HEK293 (cell line): Measurements from ENCODE around the gene TMEM11.
A peak's percentile ranks its signal among the peaks of the same experiment; 100 is the strongest.

Experiments
- FEZF1 ChIP-seq: fragments of 450-650 bp; formaldehyde crosslinking; IDR thresholded peaks from 2 replicates; pipeline ENCODE4 v1.5.1; 2016; ENCODE audit warnings: missing biosample characterization, missing genetic modification characterization
- GLIS2 ChIP-seq: fragments of 450-650 bp; formaldehyde crosslinking; IDR thresholded peaks from 2 replicates; pipeline ENCODE4 v1.5.1; 2016; ENCODE audit warnings: missing biosample characterization, missing genetic modification characterization
- KLF1 ChIP-seq: fragments of 450-650 bp; formaldehyde crosslinking; IDR thresholded peaks from 2 replicates; pipeline ENCODE4 v1.5.1; 2016; ENCODE audit warnings: missing biosample characterization, missing genetic modification characterization
- OVOL3 ChIP-seq: fragments of 450-650 bp; formaldehyde crosslinking; IDR thresholded peaks from 2 replicates; pipeline ENCODE4 v1.5.1; 2016; ENCODE audit warnings: missing biosample characterization, missing genetic modification characterization
- PRDM4 ChIP-seq: fragments of 450-650 bp; formaldehyde crosslinking; IDR thresholded peaks from 2 replicates; pipeline ENCODE4 v1.5.1; 2017; ENCODE audit warnings: missing biosample characterization, missing genetic modification characterization
- TCF7L2 ChIP-seq: IDR thresholded peaks from 2 replicates; pipeline ENCODE4 v1.6.1; 2011; ENCODE audit warnings: low read depth, mild to moderate bottlenecking, inconsistent platforms, low read length, moderate library complexity, borderline replicate concordance
- ZFP69B ChIP-seq: fragments of 450-650 bp; formaldehyde crosslinking; IDR thresholded peaks from 2 replicates; pipeline ENCODE4 v1.5.1; 2016; ENCODE audit warnings: missing biosample characterization, missing genetic modification characterization
- ZIC2 ChIP-seq: fragments of 450-650 bp; formaldehyde crosslinking; IDR thresholded peaks from 2 replicates; pipeline ENCODE4 v1.5.1; 2016; ENCODE audit warnings: missing biosample characterization, missing genetic modification characterization
- ZNF140 ChIP-seq: fragments of 450-650 bp; formaldehyde crosslinking; IDR thresholded peaks from 2 replicates; pipeline ENCODE4 v1.5.1; 2016; ENCODE audit warnings: missing biosample characterization, missing genetic modification characterization
- ZNF157 ChIP-seq: fragments of 450-650 bp; formaldehyde crosslinking; IDR thresholded peaks from 2 replicates; pipeline ENCODE4 v1.5.1; 2016; ENCODE audit warnings: missing biosample characterization, missing genetic modification characterization
- ZNF18 ChIP-seq: fragments of 450-650 bp; formaldehyde crosslinking; IDR thresholded peaks from 2 replicates; pipeline ENCODE4 v1.5.1; 2016; ENCODE audit warnings: missing biosample characterization, missing genetic modification characterization
- ZNF19 ChIP-seq: fragments of 450-650 bp; formaldehyde crosslinking; IDR thresholded peaks from 2 replicates; pipeline ENCODE4; 2016; ENCODE audit warnings: missing biosample characterization, missing genetic modification characterization, low read depth
- ZNF211 ChIP-seq: fragments of 450-650 bp; formaldehyde crosslinking; IDR thresholded peaks from 2 replicates; pipeline ENCODE4 v1.5.1; 2016; ENCODE audit warnings: low read depth, missing biosample characterization, missing genetic modification characterization
- ZNF341 ChIP-seq: fragments of 450-650 bp; formaldehyde crosslinking; IDR thresholded peaks from 2 replicates; pipeline ENCODE4; 2016; ENCODE audit warnings: low read depth, missing biosample characterization, missing genetic modification characterization
- ZNF391 ChIP-seq: fragments of 450-650 bp; formaldehyde crosslinking; IDR thresholded peaks from 2 replicates; pipeline ENCODE4 v1.5.1; 2016; ENCODE audit warnings: low read depth, missing biosample characterization, missing genetic modification characterization, borderline replicate concordance
- ZNF555 ChIP-seq: fragments of 450-650 bp; formaldehyde crosslinking; conservative IDR thresholded peaks from 2 replicates; pipeline ENCODE4 v1.5.1; 2017; ENCODE audit warnings: missing biosample characterization, mild to moderate bottlenecking, missing genetic modification characterization, inconsistent platforms
- ZNF561 ChIP-seq: fragments of 450-650 bp; IDR thresholded peaks from 2 replicates; pipeline ENCODE4 v1.5.1; 2018; ENCODE audit warnings: missing biosample characterization, missing genetic modification characterization, borderline replicate concordance
- ZNF629 ChIP-seq: fragments of 450-650 bp; formaldehyde crosslinking; IDR thresholded peaks from 2 replicates; pipeline ENCODE4 v1.5.1; 2017; ENCODE audit warnings: missing biosample characterization, missing genetic modification characterization
- ZNF654 ChIP-seq: fragments of 450-650 bp; formaldehyde crosslinking; IDR thresholded peaks from 2 replicates; pipeline ENCODE4 v1.5.1; 2016; ENCODE audit warnings: low read depth, missing biosample characterization, missing genetic modification characterization
- ZNF791 ChIP-seq: fragments of 450-650 bp; formaldehyde crosslinking; IDR thresholded peaks from 2 replicates; pipeline ENCODE4 v1.5.1; 2016; ENCODE audit warnings: missing biosample characterization, missing genetic modification characterization
- ZNF830 ChIP-seq: fragments of 450-650 bp; IDR thresholded peaks from 2 replicates; pipeline ENCODE4 v1.5.0; 2018; ENCODE audit warnings: missing biosample characterization, missing genetic modification characterization, low read depth, mild to moderate bottlenecking, moderate library complexity
- ZSCAN23 ChIP-seq: fragments of 450-650 bp; formaldehyde crosslinking; IDR thresholded peaks from 2 replicates; pipeline ENCODE4 v1.5.1; 2016; ENCODE audit warnings: missing biosample characterization, missing genetic modification characterization
- TF ChIP-seq, protein P1 (sequence below): fragments of 450-650 bp; formaldehyde crosslinking; IDR thresholded peaks from 2 replicates; pipeline ENCODE4 v1.5.1; 2017; ENCODE audit warnings: missing biosample characterization, missing genetic modification characterization
- TF ChIP-seq, protein P2 (sequence below): fragments of 450-650 bp; formaldehyde crosslinking; IDR thresholded peaks from 2 replicates; pipeline ENCODE4 v1.5.1; 2016; ENCODE audit warnings: missing biosample characterization, missing genetic modification characterization
- TF ChIP-seq, protein P3 (sequence below): fragments of 450-650 bp; formaldehyde crosslinking; IDR thresholded peaks from 2 replicates; pipeline ENCODE4 v1.5.1; 2016; ENCODE audit warnings: missing biosample characterization, missing genetic modification characterization
- TF ChIP-seq, protein P4 (sequence below): fragments of 450-650 bp; formaldehyde crosslinking; IDR thresholded peaks from 2 replicates; pipeline ENCODE4 v1.5.1; 2016; ENCODE audit warnings: missing biosample characterization, missing genetic modification characterization

The TMEM11 gene

DNA sequence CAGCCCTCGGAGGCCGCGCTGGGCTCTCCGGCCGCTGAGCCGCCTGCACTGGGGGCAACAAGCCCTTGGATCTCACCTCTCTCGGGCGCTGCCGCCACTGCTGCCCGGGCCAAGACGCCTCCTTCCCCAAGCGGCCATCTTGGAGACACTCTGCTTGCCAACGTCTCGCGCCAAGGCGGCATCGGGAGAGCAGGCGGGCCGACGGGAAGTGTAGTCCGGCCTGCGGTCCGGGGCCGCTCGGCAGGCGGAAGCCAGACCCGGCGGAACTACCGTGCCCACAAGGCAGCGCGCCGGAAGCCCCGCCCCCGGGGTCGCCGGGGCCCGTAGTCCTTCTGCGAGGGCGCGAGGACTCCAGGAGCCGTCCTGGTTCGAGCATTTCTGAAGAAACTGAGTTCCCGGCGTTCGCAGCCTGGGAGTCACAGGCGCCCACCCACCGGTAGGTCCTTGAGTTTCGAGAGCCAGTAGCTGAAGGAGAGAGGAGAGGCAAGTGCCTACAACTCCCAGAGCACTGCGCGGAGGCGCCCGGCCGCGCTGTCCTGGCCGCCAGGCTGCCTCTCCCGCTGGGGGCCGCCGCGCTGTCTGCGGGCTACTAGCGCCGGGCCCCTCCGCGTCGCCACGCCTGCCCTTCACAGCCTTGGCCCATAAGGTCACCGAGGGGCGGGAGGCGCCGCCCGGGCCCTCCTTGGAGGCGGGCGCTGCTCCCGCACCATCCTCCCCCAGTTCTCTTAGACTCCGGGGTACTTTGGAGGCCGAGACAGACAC, at the start of gene TMEM11 (continued):
- TF ChIP-seq ZSCAN23 (tag by site-specific recombination), result no peak
- TF ChIP-seq, protein P1, sequence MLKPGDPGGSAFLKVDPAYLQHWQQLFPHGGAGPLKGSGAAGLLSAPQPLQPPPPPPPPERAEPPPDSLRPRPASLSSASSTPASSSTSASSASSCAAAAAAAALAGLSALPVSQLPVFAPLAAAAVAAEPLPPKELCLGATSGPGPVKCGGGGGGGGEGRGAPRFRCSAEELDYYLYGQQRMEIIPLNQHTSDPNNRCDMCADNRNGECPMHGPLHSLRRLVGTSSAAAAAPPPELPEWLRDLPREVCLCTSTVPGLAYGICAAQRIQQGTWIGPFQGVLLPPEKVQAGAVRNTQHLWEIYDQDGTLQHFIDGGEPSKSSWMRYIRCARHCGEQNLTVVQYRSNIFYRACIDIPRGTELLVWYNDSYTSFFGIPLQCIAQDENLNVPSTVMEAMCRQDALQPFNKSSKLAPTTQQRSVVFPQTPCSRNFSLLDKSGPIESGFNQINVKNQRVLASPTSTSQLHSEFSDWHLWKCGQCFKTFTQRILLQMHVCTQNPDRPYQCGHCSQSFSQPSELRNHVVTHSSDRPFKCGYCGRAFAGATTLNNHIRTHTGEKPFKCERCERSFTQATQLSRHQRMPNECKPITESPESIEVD (tag by site-specific recombination), result no peak
- TF ChIP-seq ZNF19 (tag by site-specific recombination), result no peak
- no peak for TF ChIP-seq FEZF1 (tag by site-specific recombination)
- TF ChIP-seq, protein P2, sequence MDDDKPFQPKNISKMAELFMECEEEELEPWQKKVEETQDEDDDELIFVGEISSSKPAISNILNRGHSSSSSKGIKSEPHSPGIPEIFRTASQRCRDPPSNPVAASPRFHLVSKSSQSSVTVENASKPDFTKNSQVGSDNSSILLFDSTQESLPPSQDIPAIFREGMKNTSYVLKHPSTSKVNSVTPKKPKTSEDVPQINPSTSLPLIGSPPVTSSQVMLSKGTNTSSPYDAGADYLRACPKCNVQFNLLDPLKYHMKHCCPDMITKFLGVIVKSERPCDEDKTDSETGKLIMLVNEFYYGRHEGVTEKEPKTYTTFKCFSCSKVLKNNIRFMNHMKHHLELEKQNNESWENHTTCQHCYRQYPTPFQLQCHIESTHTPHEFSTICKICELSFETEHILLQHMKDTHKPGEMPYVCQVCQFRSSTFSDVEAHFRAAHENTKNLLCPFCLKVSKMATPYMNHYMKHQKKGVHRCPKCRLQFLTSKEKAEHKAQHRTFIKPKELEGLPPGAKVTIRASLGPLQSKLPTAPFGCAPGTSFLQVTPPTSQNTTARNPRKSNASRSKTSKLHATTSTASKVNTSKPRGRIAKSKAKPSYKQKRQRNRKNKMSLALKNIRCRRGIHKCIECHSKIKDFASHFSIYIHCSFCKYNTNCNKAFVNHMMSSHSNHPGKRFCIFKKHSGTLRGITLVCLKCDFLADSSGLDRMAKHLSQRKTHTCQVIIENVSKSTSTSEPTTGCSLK (tag by site-specific recombination), result no peak
- 0 out of 2 replicates have a peak, but pooled peaks have one; percentile 2 for TF ChIP-seq OVOL3
- TF ChIP-seq, protein P3, sequence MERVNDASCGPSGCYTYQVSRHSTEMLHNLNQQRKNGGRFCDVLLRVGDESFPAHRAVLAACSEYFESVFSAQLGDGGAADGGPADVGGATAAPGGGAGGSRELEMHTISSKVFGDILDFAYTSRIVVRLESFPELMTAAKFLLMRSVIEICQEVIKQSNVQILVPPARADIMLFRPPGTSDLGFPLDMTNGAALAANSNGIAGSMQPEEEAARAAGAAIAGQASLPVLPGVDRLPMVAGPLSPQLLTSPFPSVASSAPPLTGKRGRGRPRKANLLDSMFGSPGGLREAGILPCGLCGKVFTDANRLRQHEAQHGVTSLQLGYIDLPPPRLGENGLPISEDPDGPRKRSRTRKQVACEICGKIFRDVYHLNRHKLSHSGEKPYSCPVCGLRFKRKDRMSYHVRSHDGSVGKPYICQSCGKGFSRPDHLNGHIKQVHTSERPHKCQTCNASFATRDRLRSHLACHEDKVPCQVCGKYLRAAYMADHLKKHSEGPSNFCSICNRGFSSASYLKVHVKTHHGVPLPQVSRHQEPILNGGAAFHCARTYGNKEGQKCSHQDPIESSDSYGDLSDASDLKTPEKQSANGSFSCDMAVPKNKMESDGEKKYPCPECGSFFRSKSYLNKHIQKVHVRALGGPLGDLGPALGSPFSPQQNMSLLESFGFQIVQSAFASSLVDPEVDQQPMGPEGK (tag by site-specific recombination), result peak; percentile 69
- TF ChIP-seq, protein P4, sequence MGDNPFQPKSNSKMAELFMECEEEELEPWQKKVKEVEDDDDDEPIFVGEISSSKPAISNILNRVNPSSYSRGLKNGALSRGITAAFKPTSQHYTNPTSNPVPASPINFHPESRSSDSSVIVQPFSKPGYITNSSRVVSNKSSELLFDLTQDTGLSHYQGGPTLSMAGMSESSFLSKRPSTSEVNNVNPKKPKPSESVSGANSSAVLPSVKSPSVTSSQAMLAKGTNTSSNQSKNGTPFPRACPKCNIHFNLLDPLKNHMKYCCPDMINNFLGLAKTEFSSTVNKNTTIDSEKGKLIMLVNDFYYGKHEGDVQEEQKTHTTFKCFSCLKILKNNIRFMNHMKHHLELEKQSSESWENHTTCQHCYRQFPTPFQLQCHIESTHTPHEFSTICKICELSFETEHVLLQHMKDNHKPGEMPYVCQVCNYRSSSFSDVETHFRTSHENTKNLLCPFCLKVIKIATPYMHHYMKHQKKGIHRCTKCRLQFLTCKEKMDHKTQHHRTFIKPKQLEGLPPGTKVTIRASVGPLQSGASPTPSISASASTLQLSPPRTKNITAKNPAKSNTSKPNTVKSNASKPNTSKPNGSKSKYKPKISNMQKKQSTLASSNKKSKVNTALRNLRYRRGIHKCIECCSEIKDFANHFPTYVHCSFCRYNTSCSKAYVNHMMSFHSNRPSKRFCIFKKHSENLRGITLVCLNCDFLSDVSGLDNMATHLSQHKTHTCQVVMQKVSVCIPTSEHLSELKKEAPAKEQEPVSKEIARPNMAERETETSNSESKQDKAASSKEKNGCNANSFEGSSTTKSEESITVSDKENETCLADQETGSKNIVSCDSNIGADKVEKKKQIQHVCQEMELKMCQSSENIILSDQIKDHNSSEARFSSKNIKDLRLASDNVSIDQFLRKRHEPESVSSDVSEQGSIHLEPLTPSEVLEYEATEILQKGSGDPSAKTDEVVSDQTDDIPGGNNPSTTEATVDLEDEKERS (tag by site-specific recombination), result no peak
- peak; percentile 65; the same call in 1 of the 2 replicates for TF ChIP-seq ZNF561 (tag by site-specific recombination)
- no peak for TF ChIP-seq ZNF157 (tag by site-specific recombination)
- no peak for TF ChIP-seq ZNF555
- no peak for TF ChIP-seq ZNF211
- peak; percentile 42; the same call in 1 of the 2 replicates for TF ChIP-seq ZNF629
- TF ChIP-seq GLIS2 (tag by site-specific recombination), result peak; percentile 87
- peak; percentile 86 for TF ChIP-seq ZNF341 (tag by site-specific recombination)
- no peak; the same call in 1 of the 2 replicates for TF ChIP-seq ZNF391 (tag by site-specific recombination)
- no peak for TF ChIP-seq ZNF791 (tag by site-specific recombination)
- no peak; the same call in 1 of the 2 replicates for TF ChIP-seq KLF1 (tag by site-specific recombination)
- peak; percentile 41 for TF ChIP-seq ZIC2 (tag by site-specific recombination)
- TF ChIP-seq ZNF140 (tag by site-specific recombination), result no peak
- TF ChIP-seq TCF7L2, result no peak
- TF ChIP-seq ZNF18 (tag by site-specific recombination), result no peak
- no peak for TF ChIP-seq PRDM4
- no peak for TF ChIP-seq ZFP69B (tag by site-specific recombination)
- no peak for TF ChIP-seq ZNF654 (tag by site-specific recombination)
- no peak for TF ChIP-seq ZNF830
